ENCODE measurements around the gene NELL2.

GRCh38 chr12:44812062-44812461 lies 64.1 kb downstream of the NELL2 start:
- TF ChIP-seq CTCF (conservative IDR thresholded peaks at IDR 0.05; ENCODE audit: low read depth, low read length) (peak; percentile 45), EZH2 (IDR thresholded peaks at IDR 0.05; ENCODE audit: low read length, unreplicated experiment) (no peak), EZH2phosphoT487 (IDR thresholded peaks at IDR 0.05; ENCODE audit: borderline replicate concordance, low read length) (no peak)
